Measurements from ENCODE around the gene MED31. TPM values are rescaled to one million over a fixed set of nuclear protein-coding genes. Genes with fewer than 3 reads are reported as not detected.

MED31 gene
- total RNA-seq, 3 donors from 2014 or later, result 12.1 to 13.5 (median 12.6) TPM

- Histone ChIP-seq H3K9me3 (no peaks in the 10 kb centered on the region), H3K36me3 (ENCODE audit: low read depth) (no peaks in the 10 kb centered on the region), H3K4me3 (peak overlapping the region; percentile 56), H3K4me1 (ENCODE audit: low read depth) (peaks cover 21% of the 10 kb centered on the region)
- DNase-seq, result peak; percentile 68 to 84 (median 76)
- intact Hi-C loops (cut with DNase I, micrococcal nuclease), result no loop called here
- ATAC-seq, result peak; percentile 49
- TF ChIP-seq, protein P1, sequence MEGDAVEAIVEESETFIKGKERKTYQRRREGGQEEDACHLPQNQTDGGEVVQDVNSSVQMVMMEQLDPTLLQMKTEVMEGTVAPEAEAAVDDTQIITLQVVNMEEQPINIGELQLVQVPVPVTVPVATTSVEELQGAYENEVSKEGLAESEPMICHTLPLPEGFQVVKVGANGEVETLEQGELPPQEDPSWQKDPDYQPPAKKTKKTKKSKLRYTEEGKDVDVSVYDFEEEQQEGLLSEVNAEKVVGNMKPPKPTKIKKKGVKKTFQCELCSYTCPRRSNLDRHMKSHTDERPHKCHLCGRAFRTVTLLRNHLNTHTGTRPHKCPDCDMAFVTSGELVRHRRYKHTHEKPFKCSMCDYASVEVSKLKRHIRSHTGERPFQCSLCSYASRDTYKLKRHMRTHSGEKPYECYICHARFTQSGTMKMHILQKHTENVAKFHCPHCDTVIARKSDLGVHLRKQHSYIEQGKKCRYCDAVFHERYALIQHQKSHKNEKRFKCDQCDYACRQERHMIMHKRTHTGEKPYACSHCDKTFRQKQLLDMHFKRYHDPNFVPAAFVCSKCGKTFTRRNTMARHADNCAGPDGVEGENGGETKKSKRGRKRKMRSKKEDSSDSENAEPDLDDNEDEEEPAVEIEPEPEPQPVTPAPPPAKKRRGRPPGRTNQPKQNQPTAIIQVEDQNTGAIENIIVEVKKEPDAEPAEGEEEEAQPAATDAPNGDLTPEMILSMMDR (IDR thresholded peaks at IDR 0.05), result no peak
Measured at GRCh38 chr17:6651919-6652452, 581 bp upstream of the MED31 start.

GRCh38 chr17:6648181-6648580 is 3.2 kb downstream of the MED31 start:
- H3K36me3 ChIP-seq (ENCODE audit: low read depth), result no peaks in the 10 kb centered on the region
- H3K9me3 ChIP-seq, result no peaks in the 10 kb centered on the region
- DNase-seq (no peak), ATAC-seq (no peak)
- intact Hi-C loops (cut with DNase I, micrococcal nuclease), result no loop called here
- H3K4me1 ChIP-seq (ENCODE audit: low read depth), result peaks cover 21% of the 10 kb centered on the region
- TF ChIP-seq, protein P1 (IDR thresholded peaks at IDR 0.05), result no peak
- H3K4me3 ChIP-seq, result no peak overlapping the region

DNA sequence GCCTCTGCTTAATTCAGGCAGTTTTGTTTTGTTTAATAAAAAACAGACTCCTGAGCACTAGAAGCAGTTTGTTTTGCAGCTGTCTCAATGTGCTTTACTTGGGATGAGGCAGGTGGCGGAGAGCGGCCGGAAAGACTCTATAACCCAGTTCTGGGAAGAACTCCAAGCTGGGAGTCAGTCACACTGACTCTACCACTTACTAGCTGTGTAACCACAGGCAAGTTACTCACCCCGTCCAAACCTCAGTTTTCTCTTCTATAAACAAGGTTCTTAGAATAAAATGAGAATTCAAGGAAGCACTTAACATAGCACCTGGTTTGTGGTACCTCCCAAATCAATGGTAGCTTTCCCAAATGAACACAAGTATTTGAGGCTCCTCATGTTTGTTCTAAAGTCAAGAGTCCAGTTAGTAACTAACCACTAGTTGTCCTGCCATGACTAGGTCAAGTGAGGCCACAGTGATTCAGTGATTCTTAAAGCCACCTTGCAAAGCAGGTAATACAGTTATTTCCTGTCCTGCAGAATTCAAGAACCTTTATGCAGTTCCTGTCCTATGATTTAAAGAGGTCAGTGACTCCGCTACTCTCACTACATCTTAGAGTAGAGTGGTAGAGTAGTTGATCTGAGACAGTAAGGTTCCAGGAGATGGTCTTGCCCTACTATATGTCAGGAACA is 7.8 kb downstream of the MED31 start:
- ATAC-seq, result no peak
- DNase-seq, result no peak
- intact Hi-C loops (cut with DNase I, micrococcal nuclease), result no loop called here

DNA sequence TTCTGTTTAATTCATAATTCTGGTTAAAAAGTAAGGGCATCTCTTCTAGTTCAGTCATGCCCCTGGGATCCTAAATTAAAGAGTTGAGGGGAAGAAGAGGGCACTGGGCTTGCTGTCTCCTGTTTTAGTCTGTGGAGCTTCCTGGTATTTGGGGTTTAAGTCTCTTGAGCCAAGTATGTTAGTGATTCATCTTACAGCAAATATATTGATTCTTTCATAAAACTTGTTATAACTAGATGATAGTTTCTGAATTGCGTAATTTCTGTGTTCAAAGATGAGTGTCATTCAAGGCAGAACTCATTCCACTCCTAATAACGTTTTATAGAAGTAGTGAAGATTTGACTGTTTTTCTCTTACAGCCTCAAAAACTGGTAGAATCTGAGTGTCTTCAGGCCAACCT is 8.8 kb downstream of the MED31 start:
- Histone ChIP-seq H3K4me3 (no peak overlapping the region), H3K9me3 (no peaks in the 10 kb centered on the region), H3K36me3 (ENCODE audit: low read depth) (no peaks in the 10 kb centered on the region), H3K4me1 (ENCODE audit: low read depth) (peaks cover 19% of the 10 kb centered on the region)
- intact Hi-C loops (cut with DNase I, micrococcal nuclease), result no loop called here
- TF ChIP-seq, protein P1 (IDR thresholded peaks at IDR 0.05), result no peak
- ATAC-seq (no peak), DNase-seq (no peak)

More for the DNA sequence above, 7.8 kb downstream of the MED31 start:
- H3K36me3 ChIP-seq (ENCODE audit: low read depth), result no peaks in the 10 kb centered on the region
- H3K4me3 ChIP-seq, result no peak overlapping the region
- peaks cover 18% of the 10 kb centered on the region for H3K4me1 ChIP-seq (ENCODE audit: low read depth)
- no peaks in the 10 kb centered on the region for H3K9me3 ChIP-seq
- TF ChIP-seq, protein P1 (IDR thresholded peaks at IDR 0.05), result no peak

- intact Hi-C loops (cut with DNase I, micrococcal nuclease), result no loop called here
Measured at GRCh38 chr17:6641247-6641863, 10.1 kb downstream of the MED31 start.

More at GRCh38 chr17:6641247-6641863, 10.1 kb downstream of the MED31 start:
- peaks cover 19% of the 10 kb centered on the region for H3K4me1 ChIP-seq (ENCODE audit: low read depth)
- TF ChIP-seq, protein P1 (IDR thresholded peaks at IDR 0.05), result no peak
- H3K4me3 ChIP-seq, result peak overlapping the region; percentile 88
- DNase-seq, result peak in 1 of 3 donors; percentile 54
- H3K9me3 ChIP-seq, result no peaks in the 10 kb centered on the region
- H3K36me3 ChIP-seq (ENCODE audit: low read depth), result no peaks in the 10 kb centered on the region
- ATAC-seq, result peak; percentile 41

Measured in mucosa of descending colon (tissue), 3 donors.